ENCODE data around the gene COMT.

COMT gene

DNA sequence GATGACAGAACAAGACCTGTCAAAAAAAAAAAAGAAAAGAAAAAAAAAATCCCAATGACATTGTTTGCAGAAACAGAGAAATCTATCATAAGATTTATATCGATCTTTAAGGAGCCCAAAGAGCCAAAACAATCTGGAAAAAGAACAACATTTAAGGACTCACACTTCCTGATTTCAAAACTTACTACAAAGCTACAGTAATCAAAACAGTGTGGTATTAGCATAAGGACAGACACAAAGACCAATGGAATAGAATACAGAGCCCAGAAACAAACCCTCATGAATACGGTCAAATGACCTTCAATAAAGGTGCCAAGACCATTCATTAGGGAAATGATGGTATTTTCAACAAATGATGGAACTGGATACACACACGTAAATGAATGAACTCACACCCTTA lies 62.9 kb downstream of the COMT start:
- H3K18ac ChIP-seq (ENCODE audit: low read length), result no peak overlapping the region
- H3K4me1 ChIP-seq (ENCODE audit: control insufficient read depth, low read depth, low read length), result no peaks in the 10 kb centered on the region
- H3K79me2 ChIP-seq (ENCODE audit: control insufficient read depth, insufficient read depth, low read length), result no peaks in the 10 kb centered on the region
- no peak overlapping the region for H3K4ac ChIP-seq (ENCODE audit: low read depth, low read length)
- H3K27me3 ChIP-seq (ENCODE audit: insufficient read depth, low read length, poor library complexity), result no peaks in the 10 kb centered on the region
- H3K23ac ChIP-seq (ENCODE audit: low read length), result no peak overlapping the region
- H3K4me2 ChIP-seq (ENCODE audit: low read length), result no peak overlapping the region
- H3K9ac ChIP-seq (ENCODE audit: low read length), result no peak overlapping the region
- no peak overlapping the region for H3K27ac ChIP-seq (ENCODE audit: low read depth, low read length)
- H3K56ac ChIP-seq (ENCODE audit: low read length), result no peak overlapping the region
- no peak overlapping the region for H2BK15ac ChIP-seq (replicated peaks; ENCODE audit: low read depth)
- H3K36me3 ChIP-seq (ENCODE audit: control insufficient read depth, insufficient read depth, low read length), result no peaks in the 10 kb centered on the region
- H3K4me3 ChIP-seq (ENCODE audit: low read length), result no peak overlapping the region
- H4K5ac ChIP-seq (ENCODE audit: low read length), result no peak overlapping the region
- no peak overlapping the region for H4K8ac ChIP-seq (ENCODE audit: low read depth, low read length)
- no CpG with 5 or more reads among the region's 3 CpGs for WGBS (ENCODE audit: extremely low coverage, insufficient coverage, low lambda C conversion rate)
- H2BK120ac ChIP-seq (ENCODE audit: low read depth, low read length), result no peak overlapping the region
- DNase-seq, result no peak
- no peak overlapping the region for H2AK5ac ChIP-seq (ENCODE audit: low read length)
- H3K79me1 ChIP-seq (ENCODE audit: low read length), result no peaks in the 10 kb centered on the region
- H2BK5ac ChIP-seq (ENCODE audit: low read length), result no peak overlapping the region

DNA sequence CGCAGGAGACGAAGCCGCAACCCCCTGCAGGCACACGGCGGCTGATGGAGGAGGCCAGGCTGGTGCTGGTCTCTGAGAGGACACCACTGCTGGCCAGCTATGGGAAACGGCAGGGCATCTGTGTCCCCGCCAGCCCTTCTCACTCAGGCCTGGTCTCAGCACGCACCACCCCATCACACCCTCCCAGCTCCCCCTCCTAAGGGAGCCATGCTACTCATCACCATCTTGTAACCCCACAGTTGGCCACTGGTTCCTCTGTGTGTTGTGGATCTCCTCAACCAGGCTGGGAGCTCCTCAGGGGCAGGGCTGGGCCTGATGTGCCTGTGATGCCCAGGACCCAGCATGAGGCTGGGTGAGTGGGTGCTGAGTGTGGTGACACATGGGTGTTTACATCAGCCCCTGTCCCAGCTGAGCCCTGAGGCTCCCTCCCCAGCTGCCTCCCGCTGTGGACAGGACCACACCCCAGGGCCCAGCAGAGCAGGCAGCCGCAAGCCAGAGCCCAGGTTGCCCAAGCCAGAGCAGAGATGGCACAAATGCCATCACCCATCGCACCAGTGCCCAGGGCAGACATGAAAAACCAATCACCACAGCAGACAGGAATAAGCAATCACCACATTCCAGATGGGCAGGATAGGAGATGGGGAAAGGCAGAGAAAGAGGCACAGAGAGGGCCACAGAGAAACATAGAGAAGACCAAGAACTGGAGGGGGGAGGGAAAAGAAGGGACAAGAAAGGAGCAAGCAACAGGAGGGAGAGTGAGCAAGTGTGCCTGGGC lies 66.8 kb downstream of the COMT start:
- H3K4me1 ChIP-seq (ENCODE audit: control insufficient read depth, low read depth, low read length), result no peaks in the 10 kb centered on the region
- no peak overlapping the region for H3K56ac ChIP-seq (ENCODE audit: low read length)
- H3K9ac ChIP-seq (ENCODE audit: low read length), result no peak overlapping the region
- no peak overlapping the region for H3K18ac ChIP-seq (ENCODE audit: low read length)
- H4K8ac ChIP-seq (ENCODE audit: low read depth, low read length), result no peak overlapping the region
- H3K27ac ChIP-seq (ENCODE audit: low read depth, low read length), result no peak overlapping the region
- no CpG with 5 or more reads among the region's 11 CpGs for WGBS (ENCODE audit: extremely low coverage, insufficient coverage, low lambda C conversion rate)
- no peaks in the 10 kb centered on the region for H3K27me3 ChIP-seq (ENCODE audit: insufficient read depth, low read length, poor library complexity)
- no peak overlapping the region for H2BK120ac ChIP-seq (ENCODE audit: low read depth, low read length)
- H3K4me2 ChIP-seq (ENCODE audit: low read length), result no peak overlapping the region
- H3K79me2 ChIP-seq (ENCODE audit: control insufficient read depth, insufficient read depth, low read length), result no peaks in the 10 kb centered on the region
- no peak overlapping the region for H2AK5ac ChIP-seq (ENCODE audit: low read length)
- no peak overlapping the region for H2BK15ac ChIP-seq (replicated peaks; ENCODE audit: low read depth)
- H3K79me1 ChIP-seq (ENCODE audit: low read length), result no peaks in the 10 kb centered on the region
- DNase-seq, result no peak
- no peak overlapping the region for H3K23ac ChIP-seq (ENCODE audit: low read length)
- H4K5ac ChIP-seq (ENCODE audit: low read length), result no peak overlapping the region
- no peak overlapping the region for H3K4me3 ChIP-seq (ENCODE audit: low read length)
- no peak overlapping the region for H2BK5ac ChIP-seq (ENCODE audit: low read length)
- no peak overlapping the region for H3K4ac ChIP-seq (ENCODE audit: low read depth, low read length)
- H3K36me3 ChIP-seq (ENCODE audit: control insufficient read depth, insufficient read depth, low read length), result no peaks in the 10 kb centered on the region

DNA sequence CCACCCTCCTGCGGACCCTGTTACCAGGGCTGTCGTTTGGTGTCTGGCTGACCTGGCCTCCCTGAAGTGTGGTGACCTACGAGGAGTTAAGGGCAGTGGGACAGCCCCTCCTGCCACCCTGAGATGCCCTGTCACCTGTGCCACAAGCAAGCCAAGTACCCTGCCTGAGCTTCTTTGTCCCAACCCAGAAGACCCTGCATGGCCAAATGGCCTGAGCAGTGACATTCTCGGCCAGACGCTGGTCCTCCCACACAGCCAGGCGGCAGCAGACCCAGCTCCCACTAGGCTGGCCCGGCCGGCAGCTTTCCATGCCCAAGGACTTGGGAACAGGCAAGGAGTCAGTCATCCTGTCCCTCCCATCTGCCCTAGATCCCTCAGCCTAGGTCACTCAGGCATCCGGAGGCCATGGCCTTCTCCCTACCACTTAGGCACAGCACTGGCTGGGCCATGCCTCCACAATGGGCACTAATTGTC lies 67.5 kb downstream of the COMT start:
- DNase-seq, result no peak

DNA sequence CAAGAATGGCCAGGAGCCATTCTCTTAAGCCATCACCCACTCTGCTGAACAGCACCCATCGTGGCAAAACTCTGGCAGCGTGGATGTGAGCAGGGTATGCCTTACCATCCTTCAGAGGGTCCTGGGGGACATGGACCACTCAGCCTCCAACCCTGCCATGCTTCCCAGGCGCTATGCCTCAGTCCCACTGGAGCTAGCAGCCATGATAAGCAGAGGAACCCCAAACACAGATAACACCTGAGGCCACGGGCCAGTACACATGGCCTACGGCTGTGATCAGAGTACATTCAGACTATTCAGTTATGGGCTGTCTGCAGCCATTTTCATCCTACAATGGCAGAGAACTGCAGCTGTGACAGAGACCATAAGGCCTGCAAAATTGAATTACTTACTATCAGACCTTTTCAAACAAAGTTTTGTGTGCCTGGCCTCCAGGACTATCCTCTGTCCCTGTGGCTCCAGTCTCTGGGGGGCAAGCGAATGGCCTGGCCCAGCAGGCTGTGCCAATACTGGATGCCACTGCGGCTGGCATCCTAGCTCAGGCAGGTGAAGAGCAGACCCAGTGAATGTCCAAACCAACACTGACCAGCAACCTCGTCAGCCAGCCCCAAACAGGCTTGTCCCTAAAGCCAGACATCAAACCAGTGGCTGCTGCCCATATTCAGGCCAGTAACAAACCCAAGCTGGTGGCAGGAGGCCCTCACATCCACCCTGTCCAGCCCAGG lies 68.2 kb downstream of the COMT start:
- Histone ChIP-seq H3K4ac (ENCODE audit: low read depth, low read length) (no peak overlapping the region), H3K56ac (ENCODE audit: low read length) (no peak overlapping the region), H3K23ac (ENCODE audit: low read length) (no peak overlapping the region), H3K9ac (ENCODE audit: low read length) (no peak overlapping the region), H3K79me1 (ENCODE audit: low read length) (no peaks in the 10 kb centered on the region), H3K4me3 (ENCODE audit: low read length) (no peak overlapping the region), H2BK15ac (replicated peaks; ENCODE audit: low read depth) (no peak overlapping the region), H2BK120ac (ENCODE audit: low read depth, low read length) (no peak overlapping the region), H3K79me2 (ENCODE audit: control insufficient read depth, insufficient read depth, low read length) (no peaks in the 10 kb centered on the region), H2AK5ac (ENCODE audit: low read length) (no peak overlapping the region), H3K27me3 (ENCODE audit: insufficient read depth, low read length, poor library complexity) (no peaks in the 10 kb centered on the region), H3K18ac (ENCODE audit: low read length) (no peak overlapping the region), H3K4me2 (ENCODE audit: low read length) (no peak overlapping the region), H2BK5ac (ENCODE audit: low read length) (no peak overlapping the region), H3K4me1 (ENCODE audit: control insufficient read depth, low read depth, low read length) (no peaks in the 10 kb centered on the region), H3K27ac (ENCODE audit: low read depth, low read length) (no peak overlapping the region), H4K5ac (ENCODE audit: low read length) (no peak overlapping the region), H3K36me3 (ENCODE audit: control insufficient read depth, insufficient read depth, low read length) (no peaks in the 10 kb centered on the region), H4K8ac (ENCODE audit: low read depth, low read length) (no peak overlapping the region)
- DNase-seq, result no peak
- no CpG with 5 or more reads among the region's 8 CpGs for WGBS (ENCODE audit: extremely low coverage, insufficient coverage, low lambda C conversion rate)

More for the DNA sequence above, 67.5 kb downstream of the COMT start:
- Histone ChIP-seq H2AK5ac (ENCODE audit: low read length) (no peak overlapping the region), H3K18ac (ENCODE audit: low read length) (no peak overlapping the region), H4K8ac (ENCODE audit: low read depth, low read length) (no peak overlapping the region), H3K4me1 (ENCODE audit: control insufficient read depth, low read depth, low read length) (no peaks in the 10 kb centered on the region), H3K27me3 (ENCODE audit: insufficient read depth, low read length, poor library complexity) (no peaks in the 10 kb centered on the region), H3K27ac (ENCODE audit: low read depth, low read length) (no peak overlapping the region), H3K9ac (ENCODE audit: low read length) (no peak overlapping the region), H3K4ac (ENCODE audit: low read depth, low read length) (no peak overlapping the region), H2BK5ac (ENCODE audit: low read length) (no peak overlapping the region), H3K36me3 (ENCODE audit: control insufficient read depth, insufficient read depth, low read length) (no peaks in the 10 kb centered on the region), H2BK15ac (replicated peaks; ENCODE audit: low read depth) (no peak overlapping the region), H3K56ac (ENCODE audit: low read length) (no peak overlapping the region), H3K4me3 (ENCODE audit: low read length) (no peak overlapping the region), H3K4me2 (ENCODE audit: low read length) (no peak overlapping the region), H3K79me2 (ENCODE audit: control insufficient read depth, insufficient read depth, low read length) (no peaks in the 10 kb centered on the region), H3K23ac (ENCODE audit: low read length) (no peak overlapping the region), H3K79me1 (ENCODE audit: low read length) (no peaks in the 10 kb centered on the region), H4K5ac (ENCODE audit: low read length) (no peak overlapping the region), H2BK120ac (ENCODE audit: low read depth, low read length) (no peak overlapping the region)
- WGBS (ENCODE audit: extremely low coverage, insufficient coverage, low lambda C conversion rate), result no CpG with 5 or more reads among the region's 9 CpGs

DNA sequence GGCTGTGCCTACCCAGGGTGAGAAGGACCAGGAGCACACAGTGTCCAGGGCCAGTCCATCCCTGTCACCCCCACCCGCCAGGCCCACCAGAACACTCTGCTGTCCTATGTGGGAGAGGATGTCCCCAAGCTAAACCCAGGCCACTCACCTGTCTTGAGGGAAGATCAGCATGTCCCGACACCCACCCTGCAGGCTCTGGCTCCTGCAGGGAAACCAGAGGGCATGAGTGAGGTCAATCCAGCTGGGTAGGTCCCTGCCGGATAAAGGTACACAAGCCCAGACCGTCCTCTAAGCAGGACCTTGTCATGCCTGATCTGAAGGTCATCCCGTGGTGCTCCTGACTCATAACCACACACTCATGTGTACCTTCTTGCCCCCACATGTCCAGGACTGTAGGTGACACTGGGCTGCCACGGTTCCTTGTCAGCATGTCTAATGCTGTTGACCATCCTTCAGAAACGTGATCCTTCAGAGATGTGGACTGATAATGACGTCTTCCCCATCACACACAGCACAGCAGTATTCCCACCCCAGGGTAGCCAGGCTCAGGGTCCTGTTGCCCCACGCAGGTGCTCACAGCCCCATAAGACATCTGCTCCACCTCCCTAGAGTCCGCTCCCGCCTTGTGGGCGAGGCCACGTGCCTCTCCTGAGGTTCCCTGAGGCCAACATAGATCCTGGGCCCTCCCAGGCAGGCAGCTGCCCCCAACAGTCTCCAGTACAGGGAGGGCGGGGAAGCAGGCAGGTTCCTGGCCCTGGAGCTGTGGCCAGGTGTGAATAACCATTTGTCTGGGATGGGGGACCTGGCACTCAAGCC lies 68.9 kb downstream of the COMT start:
- Histone ChIP-seq H3K23ac (ENCODE audit: low read length) (no peak overlapping the region), H3K36me3 (ENCODE audit: control insufficient read depth, insufficient read depth, low read length) (no peaks in the 10 kb centered on the region), H2AK5ac (ENCODE audit: low read length) (no peak overlapping the region), H3K4me3 (ENCODE audit: low read length) (no peak overlapping the region), H3K18ac (ENCODE audit: low read length) (no peak overlapping the region), H3K27me3 (ENCODE audit: insufficient read depth, low read length, poor library complexity) (no peaks in the 10 kb centered on the region), H3K4me2 (ENCODE audit: low read length) (no peak overlapping the region), H2BK5ac (ENCODE audit: low read length) (no peak overlapping the region), H4K5ac (ENCODE audit: low read length) (no peak overlapping the region), H3K79me1 (ENCODE audit: low read length) (no peaks in the 10 kb centered on the region), H4K8ac (ENCODE audit: low read depth, low read length) (no peak overlapping the region), H2BK120ac (ENCODE audit: low read depth, low read length) (no peak overlapping the region), H3K79me2 (ENCODE audit: control insufficient read depth, insufficient read depth, low read length) (no peaks in the 10 kb centered on the region), H2BK15ac (replicated peaks; ENCODE audit: low read depth) (no peak overlapping the region), H3K4me1 (ENCODE audit: control insufficient read depth, low read depth, low read length) (no peaks in the 10 kb centered on the region), H3K9ac (ENCODE audit: low read length) (no peak overlapping the region), H3K56ac (ENCODE audit: low read length) (no peak overlapping the region), H3K27ac (ENCODE audit: low read depth, low read length) (no peak overlapping the region), H3K4ac (ENCODE audit: low read depth, low read length) (no peak overlapping the region)
- no peak for DNase-seq
- no CpG with 5 or more reads among the region's 14 CpGs for WGBS (ENCODE audit: extremely low coverage, insufficient coverage, low lambda C conversion rate)
